A673 (cell line): ENCODE data around the gene KNDC1. TPM values are rescaled to one million over a fixed set of nuclear protein-coding genes. Genes with fewer than 3 reads are reported as not detected.

Experiments used
- BruUV-seq: library from RNA; stranded (reverse); fragments of 400-500 nt; replicated peaks from 2 replicates; lab custom pipeline; 2021; lab: Mats Ljungman, UMichigan
- CTCF ChIA-PET: fragments of 300-600 bp; sonication (Branson Sonifier 250); formaldehyde crosslinking; loops from one replicate; lab custom pipeline; 2022; ENCODE audit warnings: antibody characterized with exemption; lab: Charles Lee
- POLR2A ChIA-PET: fragments of 300-600 bp; sonication (Branson Sonifier 250); formaldehyde crosslinking; loops from one replicate; lab custom pipeline; 2022; ENCODE audit warnings: antibody characterized with exemption; ENCODE audit not compliant: low non-redundant PET; lab: Charles Lee
- DNase-seq: peaks from one replicate; pipeline ENCODE4 v3.0.0-alpha.2; 2015; ENCODE audit warnings: low spot score
- H3K27ac ChIP-seq: fragments of 200-600 bp; sonication (generic); 2 replicates; pipeline ENCODE4 v1.5.1; 2016; ENCODE audit warnings: mixed run types, low read depth, mild to moderate bottlenecking, mixed read lengths, antibody characterized with exemption, low read length; ENCODE audit not compliant: poor library complexity, severe bottlenecking
- H3K27me3 ChIP-seq: fragments of 200-600 bp; sonication (generic); replicated peaks from 2 replicates; pipeline ENCODE4 v1.6.1; 2017; ENCODE audit warnings: mixed run types, low read depth, mild to moderate bottlenecking, mixed read lengths, antibody characterized with exemption, low read length; ENCODE audit not compliant: insufficient read depth, poor library complexity
- H3K36me3 ChIP-seq: fragments of 200-600 bp; sonication (generic); 2 replicates; pipeline ENCODE4 v1.6.1; 2016; ENCODE audit warnings: mixed run types, mild to moderate bottlenecking, mixed read lengths, antibody characterized with exemption, low read length; ENCODE audit not compliant: insufficient read depth, poor library complexity, severe bottlenecking
- H3K4me1 ChIP-seq: fragments of 200-600 bp; sonication (generic); 2 replicates; pipeline ENCODE4 v1.6.1; 2017; ENCODE audit warnings: mixed run types, mild to moderate bottlenecking, mixed read lengths, antibody characterized with exemption, low read length; ENCODE audit not compliant: insufficient read depth, poor library complexity, severe bottlenecking
- H3K4me3 ChIP-seq: fragments of 200-600 bp; sonication (generic); 2 replicates; pipeline ENCODE4 v1.5.1; 2016; ENCODE audit warnings: low read depth, mixed run types, mild to moderate bottlenecking, mixed read lengths, low read length; ENCODE audit not compliant: poor library complexity, severe bottlenecking
- H3K9me3 ChIP-seq: fragments of 200-600 bp; sonication (generic); 2 replicates; pipeline ENCODE4 v1.6.1; 2016; ENCODE audit warnings: mixed run types, low read depth, mild to moderate bottlenecking, mixed read lengths, antibody characterized with exemption, low read length; ENCODE audit not compliant: poor library complexity, severe bottlenecking
- CTCF ChIP-seq: fragments of 300-800, 200-600 bp; sonication (generic); conservative IDR thresholded peaks from 2 replicates; pipeline ENCODE4 v1.5.1; 2017; ENCODE audit warnings: low read depth, mild to moderate bottlenecking, antibody characterized with exemption, low read length, moderate library complexity, mixed read lengths
- EZH2 ChIP-seq: fragments of 200-600 bp; sonication (generic); IDR thresholded peaks from 2 replicates; pipeline ENCODE4 v1.6.1; 2017; ENCODE audit warnings: borderline replicate concordance, low read depth, mild to moderate bottlenecking, mixed read lengths, antibody characterized with exemption, low read length; ENCODE audit not compliant: poor library complexity, severe bottlenecking
- intact Hi-C: fragments of 100-400 bp; cut with micrococcal nuclease; formaldehyde crosslinking; loops from one replicate; pipeline ENCODE4 v1.10.0; 2022; ENCODE audit not compliant: unreplicated experiment
- total RNA-seq: library from RNA; stranded (reverse); gene quantifications from 2 replicates; pipeline ENCODE4 v1.2.3, GENCODE V29; 2021

The KNDC1 gene
- total RNA-seq, 1 experiment from 2014 or later, result not detected

- H3K9me3 ChIP-seq, result no peaks in the 10 kb centered on the region
- peaks cover 34% of the 10 kb centered on the region for H3K27me3 ChIP-seq
- no peak for TF ChIP-seq EZH2
- TF ChIP-seq CTCF, result no peak
- intact Hi-C loops, result no loop called here
- no peaks in the 10 kb centered on the region for H3K36me3 ChIP-seq
- no peak overlapping the region for H3K27ac ChIP-seq
- DNase-seq, result no peak
- ChIA-PET POLR2A (no interaction called here), CTCF (no interaction called here)
- no peak overlapping the region for H3K4me3 ChIP-seq
- H3K4me1 ChIP-seq, result no peaks in the 10 kb centered on the region
- BruUV-seq, result no TSS peak
Measured at GRCh38 chr10:133187906-133188681, 28.1 kb downstream of the KNDC1 start.

- intact Hi-C loops, result no loop called here
- no TSS peak for BruUV-seq
Measured at GRCh38 chr10:133189256-133189655, 29.2 kb downstream of the KNDC1 start.

GRCh38 chr10:133189726-133190125 is 29.7 kb downstream of the KNDC1 start:
- H3K4me1 ChIP-seq, result no peaks in the 10 kb centered on the region
- H3K27me3 ChIP-seq, result peaks cover 50% of the 10 kb centered on the region
- no peaks in the 10 kb centered on the region for H3K9me3 ChIP-seq
- H3K36me3 ChIP-seq, result no peaks in the 10 kb centered on the region
- H3K27ac ChIP-seq, result no peak overlapping the region
- BruUV-seq, result no TSS peak
- DNase-seq, result no peak
- ChIA-PET CTCF (no interaction called here), POLR2A (no interaction called here)
- intact Hi-C loops, result no loop called here
- TF ChIP-seq CTCF (no peak), EZH2 (no peak)
- H3K4me3 ChIP-seq, result no peak overlapping the region

More at GRCh38 chr10:133189256-133189655, 29.2 kb downstream of the KNDC1 start:
- Histone ChIP-seq H3K4me1 (no peaks in the 10 kb centered on the region), H3K4me3 (no peak overlapping the region), H3K36me3 (no peaks in the 10 kb centered on the region), H3K27ac (no peak overlapping the region), H3K27me3 (peaks cover 46% of the 10 kb centered on the region), H3K9me3 (no peaks in the 10 kb centered on the region)
- DNase-seq, result no peak
- TF ChIP-seq CTCF (no peak), EZH2 (no peak)
- CTCF ChIA-PET, result no interaction called here
- POLR2A ChIA-PET, result no interaction called here
